ENCODE results near the gene ARIH1. TPM values are rescaled to one million over a fixed set of nuclear protein-coding genes. Genes with fewer than 3 reads are reported as not detected.

Gene ARIH1
- total and polyA plus RNA-seq, 2 experiments from 2014 or later, result 30.5 to 48.6 TPM

GRCh38 chr15:72570059-72570458 lies 95.9 kb downstream of the ARIH1 start:
- peaks cover 8% of the 10 kb centered on the region; the same call in 1 of the 2 replicates for H3K36me3 ChIP-seq (ENCODE audit: insufficient read depth)
- H3K27ac Mint-ChIP-seq, result no peak overlapping the region
- no peak overlapping the region for H2AFZ ChIP-seq
- H3K4me3 ChIP-seq, result no peak overlapping the region
- no peaks in the 10 kb centered on the region for H3K27me3 ChIP-seq (ENCODE audit: insufficient read depth)
- no peak overlapping the region for H3K4me2 ChIP-seq
- no peaks in the 10 kb centered on the region for H3F3A ChIP-seq (replicated peaks; ENCODE audit: low read depth)
- no peak for ATAC-seq
- no peaks in the 10 kb centered on the region for H3K79me2 ChIP-seq (replicated peaks; ENCODE audit: insufficient read depth)
- H3K27me3 Mint-ChIP-seq (ENCODE audit: insufficient read depth, low read depth, poor library complexity), result no peaks in the 10 kb centered on the region
- DNase-seq (ENCODE audit: low spot score), result no peak
- H4K20me1 ChIP-seq (replicated peaks; ENCODE audit: insufficient read depth), result peaks cover 3% of the 10 kb centered on the region; the same call in 1 of the 2 replicates
- H3K4me1 ChIP-seq (ENCODE audit: insufficient read depth), result no peaks in the 10 kb centered on the region
- H3K9me3 Mint-ChIP-seq, result no peaks in the 10 kb centered on the region
- no peak for TF ChIP-seq CTCF (conservative IDR thresholded peaks at IDR 0.05; ENCODE audit: low read depth in 2 of 2)
- TF ChIP-seq ZNF114 (CRISPR knock-in tag; IDR thresholded peaks at IDR 0.05), result no peak
- TF ChIP-seq EZH2 (IDR thresholded peaks at IDR 0.05; ENCODE audit: low read depth, unreplicated experiment), result no peak
- TF ChIP-seq NANOG (IDR thresholded peaks at IDR 0.05; ENCODE audit: borderline replicate concordance), result no peak
- no peak for TF ChIP-seq ZNF331 (CRISPR knock-in tag; IDR thresholded peaks at IDR 0.05; ENCODE audit: low read depth)
- TF ChIP-seq ZNF462 (CRISPR knock-in tag; IDR thresholded peaks at IDR 0.05), result no peak
- TF ChIP-seq CREB1 (CRISPR knock-in tag; IDR thresholded peaks at IDR 0.05; ENCODE audit: low read depth), result no peak
- H3K4me1 Mint-ChIP-seq, result no peaks in the 10 kb centered on the region
- no peaks in the 10 kb centered on the region for H3K9me2 ChIP-seq (ENCODE audit: insufficient read depth)
- H3K27ac ChIP-seq (ENCODE audit: low read depth), result no peak overlapping the region
- H3K4me3 Mint-ChIP-seq, result no peak overlapping the region
- H3K36me3 Mint-ChIP-seq (ENCODE audit: low read depth), result peaks cover 35% of the 10 kb centered on the region; the same call in 2 of the 3 replicates
